Fibroblast of mammary gland (primary cell): ENCODE data around the gene SMC3.

Experiments
- DNase-seq: peaks from one replicate; pipeline ENCODE4 v3.0.0-alpha.2; 2010; ENCODE audit warnings: low read depth
- H3K4me3 ChIP-seq: 2 replicates; pipeline ENCODE4 v1.5.1; 2011; ENCODE audit warnings: low read depth, mild to moderate bottlenecking, low read length, moderate library complexity; ENCODE audit not compliant: control insufficient read depth
- TF ChIP-seq, protein P1 (sequence below): conservative IDR thresholded peaks from 2 replicates; pipeline ENCODE4 v1.5.1; 2011; ENCODE audit warnings: low read depth, low read length, inconsistent platforms; ENCODE audit not compliant: control insufficient read depth, insufficient read depth

SMC3 gene

GRCh38 chr10:110566472-110567200 lies 859 bp upstream of the SMC3 start:
- H3K4me3 ChIP-seq: peak overlapping the region; percentile 80
- DNase-seq: no peak
- TF ChIP-seq, protein P1, sequence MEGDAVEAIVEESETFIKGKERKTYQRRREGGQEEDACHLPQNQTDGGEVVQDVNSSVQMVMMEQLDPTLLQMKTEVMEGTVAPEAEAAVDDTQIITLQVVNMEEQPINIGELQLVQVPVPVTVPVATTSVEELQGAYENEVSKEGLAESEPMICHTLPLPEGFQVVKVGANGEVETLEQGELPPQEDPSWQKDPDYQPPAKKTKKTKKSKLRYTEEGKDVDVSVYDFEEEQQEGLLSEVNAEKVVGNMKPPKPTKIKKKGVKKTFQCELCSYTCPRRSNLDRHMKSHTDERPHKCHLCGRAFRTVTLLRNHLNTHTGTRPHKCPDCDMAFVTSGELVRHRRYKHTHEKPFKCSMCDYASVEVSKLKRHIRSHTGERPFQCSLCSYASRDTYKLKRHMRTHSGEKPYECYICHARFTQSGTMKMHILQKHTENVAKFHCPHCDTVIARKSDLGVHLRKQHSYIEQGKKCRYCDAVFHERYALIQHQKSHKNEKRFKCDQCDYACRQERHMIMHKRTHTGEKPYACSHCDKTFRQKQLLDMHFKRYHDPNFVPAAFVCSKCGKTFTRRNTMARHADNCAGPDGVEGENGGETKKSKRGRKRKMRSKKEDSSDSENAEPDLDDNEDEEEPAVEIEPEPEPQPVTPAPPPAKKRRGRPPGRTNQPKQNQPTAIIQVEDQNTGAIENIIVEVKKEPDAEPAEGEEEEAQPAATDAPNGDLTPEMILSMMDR: no peak

- peak overlapping the region; percentile 80 for H3K4me3 ChIP-seq
- DNase-seq: no peak
- TF ChIP-seq, protein P1: no peak
Measured at GRCh38 chr10:110568055-110568735, 700 bp downstream of the SMC3 start.

DNA sequence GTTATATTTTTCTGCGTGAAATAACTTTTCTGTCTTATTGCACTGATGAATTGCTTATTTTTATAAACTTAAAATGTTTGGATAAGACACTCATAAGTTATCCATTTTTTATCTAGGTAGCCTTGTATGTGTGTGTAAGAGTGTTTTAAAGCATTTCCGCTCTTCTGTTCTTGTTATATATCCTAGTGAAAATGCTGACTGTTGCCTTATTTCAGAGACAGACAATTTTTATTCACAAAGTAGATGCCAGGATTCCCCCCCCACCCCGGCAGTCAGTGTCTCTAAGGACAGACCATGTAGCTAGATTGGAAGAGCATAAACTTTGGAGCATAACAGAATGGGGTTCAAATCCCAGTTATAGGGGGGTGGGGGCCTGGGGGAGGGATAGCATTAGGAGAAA lies 1.6 kb downstream of the SMC3 start:
- no peak for DNase-seq
- H3K4me3 ChIP-seq: peak overlapping the region; percentile 1
- TF ChIP-seq, protein P1: no peak

DNA sequence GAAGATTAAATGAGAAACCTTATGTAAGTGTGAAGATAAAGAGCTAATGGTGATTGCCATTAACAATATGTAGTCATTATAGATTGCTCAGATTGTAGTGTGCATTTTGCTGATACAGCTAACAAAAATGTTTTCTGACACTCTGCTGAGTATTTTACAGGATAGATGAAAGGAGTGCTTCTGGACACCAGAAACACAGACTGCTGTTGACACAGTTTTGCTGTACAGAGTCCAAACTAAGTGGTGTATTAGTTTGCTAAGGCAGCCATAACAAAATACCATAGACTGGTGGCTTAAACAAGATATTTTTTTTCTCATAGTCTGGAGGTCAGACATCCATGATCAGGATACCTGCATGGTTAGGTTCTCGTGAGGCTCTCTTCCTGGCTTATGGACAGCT lies 2.2 kb downstream of the SMC3 start:
- TF ChIP-seq, protein P1: no peak
- no peak for DNase-seq
- no peak overlapping the region for H3K4me3 ChIP-seq

DNA sequence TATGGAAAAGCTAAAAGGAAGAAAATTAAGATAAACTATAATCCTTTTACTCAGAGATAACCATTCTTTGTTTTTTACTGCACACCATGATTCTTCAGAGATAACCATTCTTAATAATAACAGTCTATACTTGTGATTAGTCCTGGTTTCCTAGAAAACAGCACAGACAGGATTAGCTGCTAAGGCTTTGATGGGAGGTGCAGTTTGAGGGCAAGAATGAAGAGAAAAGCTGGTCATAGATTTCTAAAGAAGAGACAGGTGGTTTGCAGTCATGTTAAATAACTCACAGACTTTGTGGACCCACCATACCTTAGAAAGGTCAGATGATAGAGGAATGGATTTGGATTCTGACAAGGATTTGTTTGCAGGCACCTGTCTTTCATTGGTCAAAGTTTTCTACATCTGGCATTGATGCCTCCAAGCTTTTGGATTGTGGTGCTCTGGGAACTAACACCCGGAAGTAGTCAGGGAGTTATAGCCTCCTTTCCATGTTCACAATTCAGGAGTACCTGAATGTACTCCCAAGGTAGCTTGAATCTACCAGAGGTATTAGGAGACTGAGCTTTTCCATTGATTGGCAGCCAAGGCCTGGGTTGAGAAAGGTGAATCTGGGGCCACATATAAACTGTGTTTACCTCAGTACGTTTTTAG lies 3.7 kb downstream of the SMC3 start:
- no peak overlapping the region for H3K4me3 ChIP-seq
- TF ChIP-seq, protein P1: no peak
- no peak for DNase-seq

- TF ChIP-seq, protein P1: no peak
- H3K4me3 ChIP-seq: no peak overlapping the region
- DNase-seq: no peak
Measured at GRCh38 chr10:110572862-110573261, 5.4 kb downstream of the SMC3 start.
